Endothelial cell (in vitro differentiated cells): ENCODE data around the gene LYPD3. TPM values are rescaled to one million over a fixed set of nuclear protein-coding genes. Genes with fewer than 3 reads are reported as not detected.

Experiments used
- DNase-seq: peaks from one replicate; pipeline ENCODE4 v3.0.0; 2021; ENCODE audit warnings: low spot score
- H3K27ac Mint-ChIP-seq: one replicate; pipeline ENCODE4 v1.8.0; 2021; ENCODE audit warnings: mixed read lengths, inconsistent platforms; ENCODE audit not compliant: unreplicated experiment
- H3K27me3 Mint-ChIP-seq: one replicate; pipeline ENCODE4 v1.8.0; 2021; ENCODE audit warnings: mild to moderate bottlenecking, moderate library complexity, mixed read lengths, inconsistent platforms; ENCODE audit not compliant: unreplicated experiment
- H3K36me3 Mint-ChIP-seq: one replicate; pipeline ENCODE4 v1.8.0; 2021; ENCODE audit warnings: mild to moderate bottlenecking, low read depth, mixed read lengths, inconsistent platforms; ENCODE audit not compliant: unreplicated experiment
- H3K4me1 Mint-ChIP-seq: one replicate; pipeline ENCODE4 v1.8.0; 2021; ENCODE audit warnings: mild to moderate bottlenecking, mixed read lengths, inconsistent platforms; ENCODE audit not compliant: unreplicated experiment
- H3K4me3 Mint-ChIP-seq: one replicate; pipeline ENCODE4 v1.8.0; 2021; ENCODE audit warnings: mild to moderate bottlenecking, mixed read lengths, inconsistent platforms; ENCODE audit not compliant: unreplicated experiment
- H3K9me3 Mint-ChIP-seq: one replicate; pipeline ENCODE4 v1.8.0; 2021; ENCODE audit warnings: mixed read lengths, inconsistent platforms; ENCODE audit not compliant: unreplicated experiment
- total RNA-seq: library from RNA; stranded (reverse); fragmentation: NEBNext Ultra II Directional; extraction: Animal tissue kit (Norgen Biotek cat#: 25700); gene quantifications from one replicate; pipeline ENCODE4 v1.2.1, GENCODE V29; 2021; ENCODE audit not compliant: unreplicated experiment
- TF ChIP-seq, protein P1 (sequence below): fragments of 200-600 bp; sonication (generic); IDR thresholded peaks from one replicate; pipeline ENCODE4 v1.5.0; 2021; ENCODE audit warnings: antibody characterized with exemption; ENCODE audit not compliant: unreplicated experiment

The LYPD3 gene
- total RNA-seq, 1 donor from 2014 or later = 0.67 TPM

DNA sequence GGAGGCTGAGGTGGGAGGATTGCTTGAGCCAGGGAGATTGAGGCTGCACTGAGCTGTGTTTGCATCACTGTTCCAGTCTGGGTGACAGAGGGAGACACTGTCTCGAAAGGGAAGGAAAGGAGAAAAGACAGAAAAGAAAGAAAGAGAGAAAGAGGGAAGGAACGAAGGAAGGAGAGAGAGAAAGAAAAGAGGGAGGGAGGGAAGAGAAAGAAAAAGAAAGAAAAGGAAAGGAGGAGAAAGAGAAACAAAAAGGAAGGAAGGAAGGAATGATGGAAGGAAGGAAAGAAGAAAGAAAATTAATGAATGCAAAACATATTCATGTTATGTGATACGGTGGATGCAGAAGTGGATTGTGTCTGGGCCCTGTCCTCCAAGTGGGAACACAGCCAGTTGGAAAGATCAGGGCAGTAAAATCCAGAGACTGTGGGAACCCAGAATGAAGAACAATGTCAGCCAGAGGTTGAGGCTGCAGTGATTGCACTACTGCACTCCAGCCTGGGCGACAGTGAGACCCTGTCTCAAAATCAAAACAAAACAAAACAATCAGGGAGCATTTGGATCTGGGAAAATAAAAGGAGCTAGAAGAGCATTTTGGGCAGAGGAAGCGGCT, 32.9 kb upstream of the LYPD3 start:
- Mint-ChIP-seq H3K4me3 (peak overlapping the region; percentile 59), H3K27me3 (peaks cover 9% of the 10 kb centered on the region), H3K9me3 (no peaks in the 10 kb centered on the region), H3K4me1 (peaks cover 12% of the 10 kb centered on the region), H3K27ac (no peak overlapping the region), H3K36me3 (peaks cover 31% of the 10 kb centered on the region)
- no peak for DNase-seq
- TF ChIP-seq, protein P1, sequence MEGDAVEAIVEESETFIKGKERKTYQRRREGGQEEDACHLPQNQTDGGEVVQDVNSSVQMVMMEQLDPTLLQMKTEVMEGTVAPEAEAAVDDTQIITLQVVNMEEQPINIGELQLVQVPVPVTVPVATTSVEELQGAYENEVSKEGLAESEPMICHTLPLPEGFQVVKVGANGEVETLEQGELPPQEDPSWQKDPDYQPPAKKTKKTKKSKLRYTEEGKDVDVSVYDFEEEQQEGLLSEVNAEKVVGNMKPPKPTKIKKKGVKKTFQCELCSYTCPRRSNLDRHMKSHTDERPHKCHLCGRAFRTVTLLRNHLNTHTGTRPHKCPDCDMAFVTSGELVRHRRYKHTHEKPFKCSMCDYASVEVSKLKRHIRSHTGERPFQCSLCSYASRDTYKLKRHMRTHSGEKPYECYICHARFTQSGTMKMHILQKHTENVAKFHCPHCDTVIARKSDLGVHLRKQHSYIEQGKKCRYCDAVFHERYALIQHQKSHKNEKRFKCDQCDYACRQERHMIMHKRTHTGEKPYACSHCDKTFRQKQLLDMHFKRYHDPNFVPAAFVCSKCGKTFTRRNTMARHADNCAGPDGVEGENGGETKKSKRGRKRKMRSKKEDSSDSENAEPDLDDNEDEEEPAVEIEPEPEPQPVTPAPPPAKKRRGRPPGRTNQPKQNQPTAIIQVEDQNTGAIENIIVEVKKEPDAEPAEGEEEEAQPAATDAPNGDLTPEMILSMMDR = no peak

DNA sequence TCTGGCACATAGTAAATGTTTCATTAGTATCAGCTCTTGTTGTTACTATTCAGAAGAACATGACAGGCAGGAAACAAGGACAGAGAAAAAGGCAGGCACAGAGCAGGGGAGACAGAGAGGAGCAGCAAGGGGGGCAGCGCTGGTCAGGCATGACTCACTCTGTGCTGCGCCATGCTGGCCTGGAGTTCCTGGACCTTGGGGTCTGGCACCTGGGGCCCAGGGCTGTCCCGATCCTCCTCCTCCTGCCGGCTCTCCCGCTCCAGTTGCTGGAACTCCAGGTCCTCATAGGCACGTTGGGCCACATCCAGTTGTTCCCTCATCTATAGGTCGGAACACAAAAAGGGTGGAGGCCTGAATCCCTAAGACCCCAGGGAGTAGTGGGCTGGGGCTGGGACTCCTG, 31.6 kb upstream of the LYPD3 start:
- Mint-ChIP-seq H3K4me1 (peaks cover 8% of the 10 kb centered on the region), H3K4me3 (peak overlapping the region; percentile 40), H3K9me3 (no peaks in the 10 kb centered on the region), H3K27ac (no peak overlapping the region), H3K36me3 (peaks cover 31% of the 10 kb centered on the region), H3K27me3 (peaks cover 8% of the 10 kb centered on the region)
- TF ChIP-seq, protein P1 = no peak
- DNase-seq = no peak

DNA sequence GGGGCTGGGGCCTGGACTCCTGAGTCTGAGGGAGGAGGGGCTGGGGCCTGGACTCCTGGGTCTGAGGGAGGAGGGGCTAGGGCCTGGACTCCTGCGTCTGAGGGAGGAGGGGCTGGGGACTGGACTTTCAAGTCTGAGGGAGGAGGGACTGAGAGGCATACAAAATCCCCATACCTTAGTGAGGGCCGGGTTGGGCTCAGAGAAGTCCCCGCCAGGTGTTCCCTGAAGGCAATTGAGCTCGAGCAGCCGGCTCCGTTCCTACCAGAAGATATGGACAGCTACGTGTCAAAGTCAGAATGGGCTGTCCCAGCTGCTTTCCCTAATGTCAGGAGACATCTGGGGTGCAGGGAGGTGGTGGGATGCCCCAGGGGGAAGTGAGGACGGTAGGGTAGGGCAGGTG, 29.7 kb upstream of the LYPD3 start:
- Mint-ChIP-seq H3K4me3 (no peak overlapping the region), H3K9me3 (no peaks in the 10 kb centered on the region), H3K27me3 (peaks cover 7% of the 10 kb centered on the region), H3K36me3 (peaks cover 25% of the 10 kb centered on the region), H3K4me1 (peaks cover 9% of the 10 kb centered on the region), H3K27ac (no peak overlapping the region)
- TF ChIP-seq, protein P1 = no peak
- no peak for DNase-seq

DNA sequence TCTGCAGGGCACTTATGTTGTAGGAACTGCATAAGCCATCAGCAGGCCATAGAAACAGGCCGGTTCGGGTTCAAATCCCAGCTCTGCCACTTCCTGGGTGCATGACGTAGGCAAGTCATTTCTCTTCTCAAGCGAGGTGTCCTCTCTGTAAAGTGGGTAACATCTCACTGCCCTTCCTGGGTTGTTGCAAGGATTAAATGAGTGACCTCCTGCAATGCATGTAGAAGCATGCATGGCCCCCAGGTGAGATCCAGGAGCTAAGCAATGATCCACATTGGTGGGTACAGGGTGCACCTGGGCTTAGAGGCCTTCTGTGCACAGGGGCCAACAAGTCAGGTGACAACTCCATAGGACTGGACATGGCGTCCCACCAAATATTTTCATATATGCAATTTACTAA, 25.4 kb upstream of the LYPD3 start:
- no peaks in the 10 kb centered on the region for H3K27me3 Mint-ChIP-seq
- no peak overlapping the region for H3K27ac Mint-ChIP-seq
- peaks cover 15% of the 10 kb centered on the region for H3K4me1 Mint-ChIP-seq
- no peaks in the 10 kb centered on the region for H3K9me3 Mint-ChIP-seq
- H3K4me3 Mint-ChIP-seq = no peak overlapping the region
- DNase-seq = no peak
- TF ChIP-seq, protein P1 = no peak
- peaks cover 5% of the 10 kb centered on the region for H3K36me3 Mint-ChIP-seq

DNA sequence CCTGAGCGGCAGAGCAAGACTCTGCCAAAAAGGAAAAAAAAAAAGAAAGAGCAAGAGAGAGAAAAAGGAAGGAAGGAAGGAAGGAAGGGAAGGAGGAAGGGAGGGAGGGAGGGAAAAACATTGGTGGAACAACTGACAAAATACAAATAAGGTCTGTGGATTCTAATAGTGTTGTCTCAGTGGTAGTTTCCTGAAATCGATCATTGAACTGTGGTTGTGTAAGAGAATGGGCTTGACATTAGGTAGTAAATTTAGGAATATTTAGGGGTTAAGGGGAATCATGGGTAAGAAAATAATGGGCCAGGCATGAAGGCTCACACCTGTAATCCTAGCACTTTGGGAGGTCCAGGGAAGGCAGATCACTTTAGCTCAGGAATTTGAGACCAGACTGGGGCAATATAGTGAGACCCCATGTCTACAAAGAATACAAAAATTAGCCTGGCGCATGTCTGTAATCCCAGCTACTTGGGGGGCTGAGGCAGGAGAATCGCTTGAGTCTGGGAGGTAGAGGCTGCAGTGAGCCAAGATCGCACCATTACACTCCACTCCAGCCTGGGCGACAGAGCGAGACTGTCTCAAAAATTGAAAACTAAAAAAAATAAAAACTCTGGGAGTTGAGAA, 24.7 kb upstream of the LYPD3 start:
- no peak for DNase-seq
- H3K9me3 Mint-ChIP-seq = no peaks in the 10 kb centered on the region
- peaks cover 16% of the 10 kb centered on the region for H3K4me1 Mint-ChIP-seq
- peak overlapping the region; percentile 24 for H3K4me3 Mint-ChIP-seq
- H3K27me3 Mint-ChIP-seq = no peaks in the 10 kb centered on the region
- peaks cover 5% of the 10 kb centered on the region for H3K36me3 Mint-ChIP-seq
- TF ChIP-seq, protein P1 = no peak
- no peak overlapping the region for H3K27ac Mint-ChIP-seq
